Bronchial epithelial cell (primary cell): Measurements from ENCODE around the gene PTGES2. TPM values are rescaled to one million over a fixed set of nuclear protein-coding genes. Genes with fewer than 3 reads are reported as not detected.
A peak's percentile ranks its signal among the peaks of the same experiment; 100 is the strongest.

Source experiments
- DNase-seq: peaks from one replicate; pipeline ENCODE4 v3.0.0-alpha.2; 2010; ENCODE audit warnings: low read depth
- FAIRE-seq: peaks from 2 replicates; lab custom pipeline; 2011; peaks lifted over from hg19 to GRCh38; lab: Jason Lieb, UNC
- H3K27me3 ChIP-seq: 2 replicates; pipeline ENCODE4 v1.5.1; 2011; ENCODE audit warnings: low read length; ENCODE audit not compliant: control insufficient read depth, insufficient read depth
- H3K36me3 ChIP-seq: 2 replicates; pipeline ENCODE4 v1.5.1; 2011; ENCODE audit warnings: low read length; ENCODE audit not compliant: control insufficient read depth, insufficient read depth
- H3K4me3 ChIP-seq: 2 replicates; pipeline ENCODE4 v1.5.1; 2011; ENCODE audit warnings: mild to moderate bottlenecking, low read depth, low read length, control low read depth
- CTCF ChIP-seq: IDR thresholded peaks from 2 replicates; pipeline ENCODE4 v1.5.1; 2011; ENCODE audit warnings: mild to moderate bottlenecking, moderate library complexity, low read length, control low read depth, inconsistent platforms; ENCODE audit not compliant: insufficient read depth, severe bottlenecking
- total RNA-seq: library from RNA; depleted of rRNA; stranded (reverse); fragments of >200 nt; gene quantifications from 2 replicates; pipeline ENCODE4 v1.2.1, GENCODE V29; 2014

The PTGES2 gene
- total RNA-seq, 1 donor from 2014 or later, result 130 TPM

GRCh38 chr9:128097543-128098296, 29.8 kb downstream of the PTGES2 start:
- H3K4me3 ChIP-seq, result no peak overlapping the region
- DNase-seq, result no peak
- H3K36me3 ChIP-seq, result peaks cover 17% of the 10 kb centered on the region
- no peaks in the 10 kb centered on the region for H3K27me3 ChIP-seq
- TF ChIP-seq CTCF, result no peak
- FAIRE-seq, result no peak

GRCh38 chr9:128096616-128097536, 30.7 kb downstream of the PTGES2 start:
- TF ChIP-seq CTCF, result no peak
- no peak for FAIRE-seq
- peaks cover 9% of the 10 kb centered on the region for H3K36me3 ChIP-seq
- no peak for DNase-seq
- no peaks in the 10 kb centered on the region for H3K27me3 ChIP-seq
- H3K4me3 ChIP-seq, result no peak overlapping the region

GRCh38 chr9:128094950-128095544, 32.5 kb downstream of the PTGES2 start:
- FAIRE-seq (no peak), DNase-seq (no peak)
- Histone ChIP-seq H3K36me3 (no peaks in the 10 kb centered on the region), H3K4me3 (no peak overlapping the region), H3K27me3 (no peaks in the 10 kb centered on the region)
- no peak for TF ChIP-seq CTCF

DNA sequence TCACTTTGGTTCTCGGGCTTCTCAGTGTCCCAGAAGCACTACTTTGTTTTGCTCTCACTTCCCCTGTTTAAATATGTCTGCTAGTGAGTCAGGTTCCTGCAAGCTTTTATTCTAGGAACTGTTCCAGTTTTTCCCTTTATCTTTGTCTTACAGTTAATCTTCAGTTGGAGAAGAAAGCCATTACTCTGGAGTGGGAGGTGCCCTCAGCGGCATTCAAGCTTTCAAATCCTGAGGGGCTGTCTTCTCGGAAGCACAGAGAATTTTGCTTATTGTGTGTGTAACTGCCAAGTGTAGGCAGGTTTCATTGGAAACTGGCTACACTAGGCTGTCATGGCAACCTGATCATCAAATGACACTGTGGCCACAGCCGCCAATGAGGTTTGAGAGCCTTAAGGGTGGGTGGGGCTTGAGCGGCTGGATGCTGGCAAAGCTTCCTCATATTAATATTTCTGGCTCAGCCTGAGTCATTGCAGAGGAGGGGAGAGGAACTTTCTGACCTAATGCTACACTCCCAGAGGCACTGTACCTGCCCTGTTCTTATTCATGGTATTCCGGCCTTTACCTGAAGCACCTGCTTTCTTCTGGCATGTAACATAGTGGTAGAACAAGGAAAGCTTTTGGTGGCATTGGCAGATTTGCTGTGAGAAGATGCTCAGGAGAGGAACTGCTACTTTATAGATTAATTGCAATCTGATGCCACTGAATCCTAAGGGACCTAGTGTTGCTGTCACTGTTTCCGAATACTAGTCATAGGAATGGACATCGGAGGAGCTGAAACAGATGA, 33.2 kb downstream of the PTGES2 start:
- Histone ChIP-seq H3K4me3 (no peak overlapping the region), H3K27me3 (no peaks in the 10 kb centered on the region), H3K36me3 (no peaks in the 10 kb centered on the region)
- FAIRE-seq (no peak), DNase-seq (peak; percentile 97)
- no peak for TF ChIP-seq CTCF

- DNase-seq (no peak), FAIRE-seq (no peak)
- no peak overlapping the region for H3K4me3 ChIP-seq
These were observed 34.5 kb downstream of the PTGES2 start for GRCh38 chr9:128093011-128093410.

More at GRCh38 chr9:128093011-128093410, 34.5 kb downstream of the PTGES2 start:
- TF ChIP-seq CTCF, result no peak
- no peaks in the 10 kb centered on the region for H3K36me3 ChIP-seq
- H3K27me3 ChIP-seq, result no peaks in the 10 kb centered on the region
